GM21619 (cell line): ENCODE results near the gene IYD.

Experiments used
- ATAC-seq: cut with Tn5 transposase; IDR thresholded peaks from one replicate; pipeline ENCODE4 v1.9.1; 2021; ENCODE audit not compliant: unreplicated experiment

IYD gene

DNA sequence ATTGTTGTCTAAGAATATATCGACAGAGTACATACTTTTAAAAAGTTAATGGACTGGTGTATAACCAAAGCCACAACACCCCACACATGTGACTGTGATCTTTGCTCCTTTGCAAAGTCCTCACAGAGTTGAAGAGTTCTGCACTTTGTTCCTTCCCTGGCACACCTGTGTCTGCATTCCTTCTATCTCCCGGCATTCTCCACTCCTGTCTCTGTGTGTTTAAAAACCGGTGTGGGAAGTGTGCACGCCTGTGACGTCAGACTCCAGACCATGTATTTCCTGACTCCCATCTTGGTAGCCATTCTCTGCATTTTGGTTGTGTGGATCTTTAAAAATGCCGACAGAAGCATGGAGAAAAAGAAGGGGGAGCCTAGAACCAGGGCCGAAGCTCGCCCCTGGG, at the start of gene IYD:
IYD (plus strand) TSS at position 251 of the 400 bp plus-strand sequence; CDS start at position 271, 20 bp downstream.
- no peak for ATAC-seq

GRCh38 chr6:150319924-150320323, 48.9 kb upstream of the IYD start:
- ATAC-seq = no peak

GRCh38 chr6:150320442-150320841, 48.4 kb upstream of the IYD start:
- no peak for ATAC-seq

DNA sequence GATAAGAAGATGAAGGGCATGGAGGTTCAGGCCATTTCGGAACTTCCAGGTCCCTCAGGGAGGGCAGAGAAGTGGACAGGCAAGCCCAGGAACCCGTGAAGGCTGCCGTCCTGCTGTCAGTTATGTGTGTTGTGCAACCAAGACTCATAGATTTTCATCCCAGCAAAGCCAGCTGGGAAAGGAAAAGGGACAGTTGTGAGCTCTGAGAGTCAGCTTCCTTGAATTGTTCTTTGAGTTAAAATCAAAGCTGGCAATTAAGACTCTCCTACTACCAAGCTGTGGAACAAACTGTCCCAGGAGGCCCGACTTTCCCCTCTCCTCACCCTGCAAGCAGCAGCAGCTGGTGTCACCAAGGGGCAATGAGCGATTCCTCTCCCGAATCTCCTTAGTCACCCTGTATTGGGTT, 46.3 kb upstream of the IYD start:
- no peak for ATAC-seq

DNA sequence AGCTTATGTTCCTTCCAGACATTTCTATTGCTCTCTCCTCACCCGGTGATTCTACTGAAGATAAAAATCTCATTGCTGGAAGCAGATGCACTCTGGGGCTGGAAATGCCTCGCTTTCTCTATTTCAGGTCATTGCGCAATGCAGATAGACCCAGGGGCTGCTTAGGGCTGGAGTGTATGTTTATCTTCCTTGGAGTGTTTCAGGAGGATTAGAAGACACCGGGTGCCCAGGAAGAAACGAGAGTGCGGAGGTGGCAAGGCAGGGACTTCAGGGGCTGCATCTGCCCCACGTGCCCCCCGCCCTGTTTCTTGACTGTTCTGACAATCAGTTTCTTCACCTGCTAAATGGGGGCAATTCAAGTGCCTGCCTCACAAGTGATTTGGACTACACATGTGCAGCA, 45.6 kb upstream of the IYD start:
- ATAC-seq = no peak

GRCh38 chr6:150324044-150324443, 44.8 kb upstream of the IYD start:
- no peak for ATAC-seq

DNA sequence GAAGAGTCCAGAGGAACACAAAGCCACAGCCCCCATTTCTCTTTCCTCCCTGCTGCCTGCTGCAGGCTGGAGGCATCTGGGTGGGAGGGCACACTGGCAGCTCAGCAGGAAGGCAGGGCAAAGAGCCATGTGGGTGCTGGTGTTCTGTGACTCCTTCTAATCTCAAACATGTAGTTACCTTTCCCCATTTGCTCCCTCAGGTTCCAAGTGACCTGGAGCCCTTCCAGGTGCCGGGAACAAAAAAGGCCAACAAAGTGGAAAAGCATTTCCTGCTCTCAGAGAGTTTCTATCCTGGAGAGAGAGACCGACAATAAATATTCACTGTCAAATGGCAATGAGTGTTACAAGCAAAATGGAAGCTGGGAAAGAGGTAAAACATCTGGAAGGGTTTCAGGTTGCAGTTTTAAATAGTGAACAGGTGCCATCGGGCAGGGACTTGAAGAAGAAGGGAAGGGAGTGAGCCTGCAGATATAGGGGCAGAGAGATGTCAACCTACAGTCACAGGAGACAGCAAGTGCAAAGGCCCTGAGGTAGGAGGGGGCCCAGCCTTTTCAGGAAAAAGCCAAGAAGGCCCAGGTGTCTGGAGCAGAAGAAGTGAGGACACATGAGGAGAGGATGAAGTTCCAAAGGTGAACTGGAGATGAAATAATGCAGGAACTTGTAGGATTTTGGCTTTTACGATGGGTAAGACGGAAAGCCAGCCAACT, 43.6 kb upstream of the IYD start:
- ATAC-seq = no peak

GRCh38 chr6:150327117-150327774, 41.6 kb upstream of the IYD start:
- no peak for ATAC-seq

DNA sequence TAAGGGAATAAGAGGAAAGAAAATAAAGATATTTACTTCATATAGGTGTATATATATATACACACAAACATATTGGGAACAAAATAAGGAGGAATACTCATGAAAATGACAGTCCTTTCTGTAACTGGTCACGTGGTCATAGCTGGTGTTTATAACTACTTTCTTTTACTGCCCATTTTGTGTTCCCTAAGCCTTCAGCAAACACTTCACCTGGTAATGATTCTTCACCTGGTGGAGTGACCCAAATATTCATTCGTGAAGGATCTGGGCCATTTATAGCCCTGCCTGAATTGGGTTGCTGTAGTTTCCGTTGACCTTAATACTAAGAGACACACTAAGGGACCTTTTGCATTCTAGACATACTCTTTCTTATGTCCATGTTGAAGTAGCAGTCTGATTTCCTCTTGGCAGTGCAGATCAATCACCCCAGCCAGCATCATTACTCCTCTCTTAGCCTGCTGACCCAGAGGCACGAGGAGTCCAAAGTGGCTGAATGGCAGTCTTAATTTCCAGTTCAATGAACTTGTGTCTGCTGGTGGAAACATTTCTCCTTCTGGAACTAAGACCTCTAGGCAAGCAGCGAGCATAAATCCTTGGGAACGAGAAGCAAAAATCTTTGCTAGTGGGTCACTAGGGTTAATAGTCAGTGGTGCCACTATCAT, 39.9 kb upstream of the IYD start:
- ATAC-seq = no peak

- no peak for ATAC-seq
Measured at GRCh38 chr6:150331344-150331743, 37.5 kb upstream of the IYD start.

DNA sequence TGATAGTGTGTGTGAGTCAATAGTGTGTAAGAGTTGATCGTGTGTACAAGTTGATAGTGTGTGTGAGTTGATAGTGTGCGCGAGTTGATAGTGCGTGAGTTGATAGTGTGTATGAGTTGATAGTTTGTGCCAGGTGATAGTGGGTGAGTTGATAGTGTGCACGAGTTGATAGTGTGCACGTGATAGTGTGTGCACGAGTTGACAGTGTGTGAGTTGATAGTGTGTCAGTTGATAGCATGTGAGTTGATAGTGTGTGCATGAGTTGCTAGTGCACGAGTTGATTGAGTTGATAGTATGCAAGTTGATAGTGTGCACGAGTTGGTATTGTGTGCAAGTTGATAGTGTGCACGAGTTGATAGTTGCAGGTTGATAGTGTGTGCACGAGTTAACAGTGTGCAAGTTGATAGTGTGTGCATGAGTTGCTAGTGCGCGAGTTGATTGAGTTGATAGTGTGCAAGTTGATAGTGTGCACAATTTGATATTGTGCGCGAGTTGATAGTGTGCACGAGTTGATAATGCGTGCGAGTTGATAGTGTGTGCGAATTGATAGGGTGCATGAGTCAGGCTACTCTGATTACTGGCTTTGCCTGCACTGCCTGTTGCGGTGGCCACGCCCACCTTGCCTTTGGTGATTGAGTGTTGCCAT, 35.8 kb upstream of the IYD start:
- ATAC-seq = no peak

GRCh38 chr6:150333585-150333941, 35.2 kb upstream of the IYD start:
- ATAC-seq = no peak

GRCh38 chr6:150334790-150335783, 33.7 kb upstream of the IYD start:
- ATAC-seq = no peak

DNA sequence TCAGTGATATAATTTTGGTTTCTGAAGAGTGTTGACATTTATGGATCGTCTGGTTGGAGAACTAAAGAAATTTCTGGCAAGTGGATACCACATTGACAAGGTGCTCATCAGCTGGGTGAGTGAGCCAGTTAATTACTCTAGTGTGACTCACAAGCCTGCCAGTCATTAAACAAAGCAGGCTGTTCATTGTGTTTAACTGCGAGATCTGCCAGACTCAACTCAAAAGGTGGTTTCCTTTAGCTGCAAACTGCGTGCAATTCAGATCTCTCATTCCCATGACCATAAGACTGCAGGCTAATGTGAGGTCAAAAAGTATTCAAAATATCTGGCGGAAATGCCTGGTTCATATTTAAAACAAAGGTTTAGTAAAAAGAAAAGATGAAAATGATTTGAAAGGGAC, 32.5 kb upstream of the IYD start:
- ATAC-seq = peak; percentile 69

DNA sequence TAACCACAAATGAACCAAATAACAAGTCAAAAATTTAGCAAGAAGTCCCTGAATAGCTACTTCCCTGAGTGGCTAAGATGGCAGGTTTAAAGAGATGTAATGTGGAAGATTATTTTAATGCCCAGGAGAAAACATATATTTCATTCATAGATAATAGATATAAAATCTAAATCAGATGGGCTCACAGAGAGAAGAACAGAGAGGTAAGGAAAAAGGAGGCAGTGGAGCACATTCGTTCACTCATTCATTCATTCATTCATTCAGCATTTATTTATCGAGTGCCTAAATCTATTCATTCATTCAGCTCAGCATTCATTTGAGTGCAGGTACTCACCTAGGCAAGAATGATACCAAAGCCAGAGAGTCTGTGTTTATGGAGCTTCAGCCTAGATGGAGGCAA, 32.1 kb upstream of the IYD start:
- no peak for ATAC-seq

DNA sequence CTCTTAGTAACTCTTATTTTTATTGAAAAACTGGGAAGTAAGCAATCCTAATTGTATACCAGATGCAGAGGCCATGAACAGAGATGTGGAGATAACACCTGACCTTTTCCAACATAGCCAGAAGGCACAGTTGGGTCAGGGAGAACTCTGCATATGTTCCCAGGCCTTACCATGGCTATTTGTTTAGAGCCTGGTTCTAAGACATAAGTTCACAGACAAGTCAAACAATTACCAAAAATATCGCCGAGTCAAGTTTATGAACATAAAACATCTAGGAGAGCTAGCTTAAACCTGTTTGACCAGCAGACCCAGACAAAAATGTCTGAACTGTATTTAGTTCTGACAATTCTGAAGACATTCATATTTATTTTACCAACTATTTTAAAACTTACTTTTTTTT, 26.7 kb upstream of the IYD start:
- no peak for ATAC-seq

DNA sequence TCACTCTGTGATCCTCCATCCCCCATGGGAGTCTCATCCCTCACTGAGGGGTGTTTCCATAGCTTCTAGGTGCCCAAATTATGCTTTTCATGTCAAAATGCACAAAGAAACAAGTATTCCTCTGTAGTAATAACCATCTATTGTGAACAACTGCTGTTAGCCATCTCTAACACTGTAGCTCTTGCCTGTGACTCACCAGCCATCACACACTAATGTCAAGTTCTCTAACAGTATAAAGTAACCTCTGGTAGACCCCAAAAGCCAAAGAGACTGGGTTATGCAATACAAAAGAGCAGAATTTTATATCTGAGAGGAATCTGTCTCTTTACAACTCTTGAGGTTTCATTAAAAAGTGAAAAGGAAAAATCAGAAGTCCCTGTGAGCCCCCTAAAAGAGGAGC, 25.4 kb upstream of the IYD start:
- ATAC-seq = no peak

DNA sequence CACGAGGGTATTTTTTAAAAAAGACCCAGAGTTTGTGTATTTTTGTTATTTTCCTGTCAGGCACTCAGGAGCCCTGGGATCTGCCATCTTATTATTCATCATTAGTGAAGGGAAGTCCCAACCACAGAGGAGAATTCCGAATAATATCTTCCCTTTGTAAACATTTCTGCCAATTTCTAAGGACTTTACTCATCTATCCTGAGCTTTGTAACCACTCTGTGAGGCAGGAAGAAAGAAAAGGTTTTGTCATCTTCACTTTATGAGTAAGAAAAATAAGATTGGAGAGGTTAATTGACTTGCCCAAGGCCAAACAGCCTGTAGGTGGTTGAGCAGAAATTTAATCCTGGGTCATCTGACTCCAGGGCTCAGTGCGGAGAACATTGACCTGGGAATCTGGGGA, 23.0 kb upstream of the IYD start:
- ATAC-seq = no peak

GRCh38 chr6:150346346-150346745, 22.5 kb upstream of the IYD start:
- no peak for ATAC-seq

DNA sequence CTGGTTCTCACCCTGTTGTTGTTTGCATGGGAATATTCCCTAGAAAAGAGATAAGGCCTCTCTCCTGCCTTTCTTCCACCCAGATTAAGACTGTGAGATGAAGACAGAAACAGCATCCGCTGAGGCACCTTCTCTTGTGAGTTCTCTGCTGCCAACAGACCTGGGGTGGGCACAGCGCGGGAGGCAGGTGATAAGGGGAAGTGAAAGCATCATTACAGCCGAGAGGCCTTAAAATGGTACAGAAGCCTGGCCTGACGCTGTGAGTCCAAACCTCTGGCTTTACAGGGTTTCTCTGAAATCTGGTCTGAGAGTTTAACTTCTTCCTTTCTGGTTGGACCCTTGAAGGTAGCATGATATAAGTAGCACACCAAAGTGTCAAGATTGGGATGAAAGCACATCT, 21.0 kb upstream of the IYD start:
- ATAC-seq = peak; percentile 51

- ATAC-seq = no peak
Measured at GRCh38 chr6:150349546-150349945, 19.3 kb upstream of the IYD start.
